ENCODE results near the gene TRIO.
A peak's percentile ranks its signal among the peaks of the same experiment; 100 is the strongest.

The TRIO gene

GRCh38 chr5:14450742-14451141, 307.6 kb downstream of the TRIO start:
- H3K27ac ChIP-seq: peak overlapping the region in 1 of 2 donors; percentile 35
- H3K4me3 ChIP-seq: no peak overlapping the region
- DNase-seq: no peak
- H3K4me1 ChIP-seq: peaks cover 0 to 42% (median 11%) of the 10 kb centered on the region in 4 donors
- peaks cover 0 to 25% (median 0%) of the 10 kb centered on the region in 3 donors for H3K36me3 ChIP-seq
- TF ChIP-seq CTCF (IDR thresholded peaks at IDR 0.05): no peak
- intact Hi-C loops (cut with DNase I; ENCODE audit: low total_unique reads): no loop called here
- no peaks in the 10 kb centered on the region for H3K27me3 ChIP-seq
- no peaks in the 10 kb centered on the region for H3K9me3 ChIP-seq

DNA sequence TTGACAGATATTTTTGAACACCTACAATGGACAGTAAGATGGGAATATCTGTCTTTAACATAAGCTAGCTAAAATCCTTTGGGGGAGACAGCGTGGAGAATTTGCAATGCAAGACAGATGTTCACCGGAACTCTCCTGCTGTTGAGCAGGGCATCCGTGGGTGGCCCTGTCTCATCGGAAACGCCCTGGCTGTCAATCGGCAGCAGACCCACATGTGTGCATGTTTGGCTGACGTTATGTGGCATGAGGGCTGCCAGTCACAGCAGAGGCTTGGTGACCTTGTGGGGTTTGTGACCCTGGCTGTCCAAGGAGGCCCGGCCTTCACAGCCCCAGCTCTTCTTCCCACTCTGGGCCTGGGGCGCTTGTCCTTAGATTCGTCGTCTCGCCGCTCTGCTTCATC, 308.7 kb downstream of the TRIO start:
- TF ChIP-seq CTCF (IDR thresholded peaks at IDR 0.05): no peak
- no peak for DNase-seq
- peaks cover 0 to 42% (median 11%) of the 10 kb centered on the region in 4 donors for H3K4me1 ChIP-seq
- no peaks in the 10 kb centered on the region for H3K9me3 ChIP-seq
- no peak overlapping the region for H3K4me3 ChIP-seq
- H3K27me3 ChIP-seq: no peaks in the 10 kb centered on the region
- H3K36me3 ChIP-seq: peaks cover 0 to 32% (median 0%) of the 10 kb centered on the region in 3 donors
- H3K27ac ChIP-seq: peak overlapping the region in 1 of 2 donors; percentile 30
- intact Hi-C loops (cut with DNase I; ENCODE audit: low total_unique reads): no loop called here

- H3K4me1 ChIP-seq: peaks cover 0 to 42% (median 11%) of the 10 kb centered on the region in 4 donors
- H3K27me3 ChIP-seq: no peaks in the 10 kb centered on the region
- intact Hi-C loops (cut with DNase I; ENCODE audit: low total_unique reads): no loop called here
- no peak overlapping the region for H3K4me3 ChIP-seq
- peak overlapping the region in 1 of 2 donors; percentile 30 for H3K27ac ChIP-seq
- H3K9me3 ChIP-seq: no peaks in the 10 kb centered on the region
- no peak for TF ChIP-seq CTCF (IDR thresholded peaks at IDR 0.05)
- peaks cover 0 to 32% (median 0%) of the 10 kb centered on the region in 3 donors for H3K36me3 ChIP-seq
- no peak for DNase-seq
Measured at GRCh38 chr5:14452685-14453454, 309.7 kb downstream of the TRIO start.

DNA sequence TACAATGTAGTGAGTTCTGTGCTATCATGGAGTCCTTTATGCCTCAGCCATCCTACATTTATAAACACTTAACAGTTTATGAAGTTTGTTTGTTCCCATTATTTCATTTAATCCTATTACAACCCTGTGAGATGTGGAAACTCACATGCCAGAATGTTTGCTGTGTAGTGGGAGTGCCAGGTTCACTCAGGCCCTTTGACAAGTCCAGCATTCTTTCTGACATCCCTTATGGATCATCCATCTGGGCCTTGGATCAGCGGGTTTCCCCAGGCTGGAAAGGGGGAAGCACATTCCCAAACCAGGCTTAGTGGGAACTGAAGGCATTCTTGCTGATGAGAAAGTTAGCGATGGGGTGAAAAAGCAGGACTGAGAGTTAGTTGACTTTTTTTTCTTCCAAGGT, 310.3 kb downstream of the TRIO start:
- no peak for DNase-seq
- Histone ChIP-seq H3K27ac (no peak overlapping the region), H3K4me3 (no peak overlapping the region), H3K4me1 (peaks cover 0 to 37% (median 11%) of the 10 kb centered on the region in 4 donors), H3K9me3 (no peaks in the 10 kb centered on the region), H3K27me3 (no peaks in the 10 kb centered on the region), H3K36me3 (peaks cover 0 to 32% (median 0%) of the 10 kb centered on the region in 3 donors)
- no peak for TF ChIP-seq CTCF (IDR thresholded peaks at IDR 0.05)
- intact Hi-C loops (cut with DNase I; ENCODE audit: low total_unique reads): no loop called here

GRCh38 chr5:14455814-14456321, 312.7 kb downstream of the TRIO start:
- TF ChIP-seq CTCF (IDR thresholded peaks at IDR 0.05): no peak
- H3K27me3 ChIP-seq: no peaks in the 10 kb centered on the region
- peaks cover 5 to 53% (median 10%) of the 10 kb centered on the region in 3 donors for H3K36me3 ChIP-seq
- no peak overlapping the region for H3K4me3 ChIP-seq
- DNase-seq: no peak
- intact Hi-C loops (cut with DNase I; ENCODE audit: low total_unique reads): no loop called here
- H3K9me3 ChIP-seq: no peaks in the 10 kb centered on the region
- no peak overlapping the region for H3K27ac ChIP-seq
- H3K4me1 ChIP-seq: peaks cover 0 to 20% (median 5%) of the 10 kb centered on the region in 4 donors
